WTC11 (cell line): Measurements from ENCODE around the gene DOK3.

Experiments
- ESRRA ChIP-seq: sonication (generic); formaldehyde crosslinking; IDR thresholded peaks from 2 replicates; pipeline ENCODE4 v1.8.1; 2022; ENCODE audit warnings: mild to moderate bottlenecking, missing genetic modification reagents, borderline replicate concordance
- ETV6 ChIP-seq: sonication (generic); formaldehyde crosslinking; IDR thresholded peaks from 2 replicates; pipeline ENCODE4 v1.8.1; 2022; ENCODE audit warnings: mild to moderate bottlenecking, missing genetic modification reagents
- GABPB1 ChIP-seq: sonication (generic); formaldehyde crosslinking; IDR thresholded peaks from 2 replicates; pipeline ENCODE4 v1.8.1; 2023; ENCODE audit warnings: mild to moderate bottlenecking, missing genetic modification reagents
- IRF2 ChIP-seq: sonication (generic); formaldehyde crosslinking; IDR thresholded peaks from 2 replicates; pipeline ENCODE4 v1.8.0; 2022; ENCODE audit warnings: low read depth, missing genetic modification reagents, borderline replicate concordance
- MYBL2 ChIP-seq: sonication (generic); formaldehyde crosslinking; IDR thresholded peaks from 2 replicates; pipeline ENCODE4 v1.8.1; 2023; ENCODE audit warnings: mild to moderate bottlenecking, moderate library complexity, missing genetic modification reagents
- NFYB ChIP-seq: sonication (generic); formaldehyde crosslinking; conservative IDR thresholded peaks from 2 replicates; pipeline ENCODE4 v1.8.0; 2022; ENCODE audit warnings: low read depth, missing genetic modification reagents
- NR2C2 ChIP-seq: sonication (generic); formaldehyde crosslinking; IDR thresholded peaks from 2 replicates; pipeline ENCODE4 v1.8.0; 2022; ENCODE audit warnings: mild to moderate bottlenecking, missing genetic modification reagents
- TEAD1 ChIP-seq: sonication (generic); formaldehyde crosslinking; IDR thresholded peaks from 2 replicates; pipeline ENCODE4 v1.8.0; 2022; ENCODE audit warnings: mild to moderate bottlenecking, missing genetic modification reagents
- ZNF281 ChIP-seq: sonication (generic); formaldehyde crosslinking; IDR thresholded peaks from 2 replicates; pipeline ENCODE4 v1.8.0; 2023; ENCODE audit warnings: mild to moderate bottlenecking, missing genetic modification reagents
- TF ChIP-seq, protein P1 (sequence below): fragments of 200-600 bp; IDR thresholded peaks from 2 replicates; pipeline ENCODE4 v1.8.0; 2022; ENCODE audit warnings: antibody characterized with exemption
- TF ChIP-seq, protein P2 (sequence below): sonication (generic); formaldehyde crosslinking; IDR thresholded peaks from 2 replicates; pipeline ENCODE4 v1.8.0; 2022; ENCODE audit warnings: mild to moderate bottlenecking, missing genetic modification reagents
- TF ChIP-seq, protein P3 (sequence below): sonication (generic); formaldehyde crosslinking; IDR thresholded peaks from 2 replicates; pipeline ENCODE4 v1.8.1; 2022; ENCODE audit warnings: mild to moderate bottlenecking, missing genetic modification reagents, moderate library complexity, borderline replicate concordance

DNA sequence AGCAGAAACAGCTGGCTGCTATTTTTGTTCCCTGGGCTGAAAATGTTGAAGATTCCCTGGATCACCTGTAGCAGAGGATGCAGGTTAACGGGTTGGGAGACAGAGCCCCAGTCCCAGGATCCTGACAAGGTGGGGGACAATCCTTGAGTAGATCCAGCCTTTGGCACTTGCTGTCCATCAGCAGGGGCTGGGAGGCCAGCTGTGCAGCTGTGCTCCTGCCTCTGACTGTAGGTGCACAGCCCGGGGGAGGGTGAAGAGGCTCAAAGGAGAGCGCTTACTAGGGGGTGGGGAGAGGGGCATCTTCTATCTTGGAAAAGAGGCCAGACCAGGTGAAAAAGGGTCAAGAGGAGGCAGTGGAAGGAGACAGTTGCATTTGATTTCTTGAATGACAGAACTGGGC is 10.6 kb upstream of the DOK3 start:
- TF ChIP-seq ETV6 (CRISPR knock-in tag) (no peak), GABPB1 (no peak), MYBL2 (CRISPR knock-in tag) (no peak), TEAD1 (CRISPR knock-in tag) (no peak), ESRRA (no peak), ZNF281 (CRISPR knock-in tag) (no peak), NR2C2 (CRISPR knock-in tag) (no peak), IRF2 (CRISPR knock-in tag) (no peak), NFYB (CRISPR knock-in tag) (no peak)
- TF ChIP-seq, protein P1, sequence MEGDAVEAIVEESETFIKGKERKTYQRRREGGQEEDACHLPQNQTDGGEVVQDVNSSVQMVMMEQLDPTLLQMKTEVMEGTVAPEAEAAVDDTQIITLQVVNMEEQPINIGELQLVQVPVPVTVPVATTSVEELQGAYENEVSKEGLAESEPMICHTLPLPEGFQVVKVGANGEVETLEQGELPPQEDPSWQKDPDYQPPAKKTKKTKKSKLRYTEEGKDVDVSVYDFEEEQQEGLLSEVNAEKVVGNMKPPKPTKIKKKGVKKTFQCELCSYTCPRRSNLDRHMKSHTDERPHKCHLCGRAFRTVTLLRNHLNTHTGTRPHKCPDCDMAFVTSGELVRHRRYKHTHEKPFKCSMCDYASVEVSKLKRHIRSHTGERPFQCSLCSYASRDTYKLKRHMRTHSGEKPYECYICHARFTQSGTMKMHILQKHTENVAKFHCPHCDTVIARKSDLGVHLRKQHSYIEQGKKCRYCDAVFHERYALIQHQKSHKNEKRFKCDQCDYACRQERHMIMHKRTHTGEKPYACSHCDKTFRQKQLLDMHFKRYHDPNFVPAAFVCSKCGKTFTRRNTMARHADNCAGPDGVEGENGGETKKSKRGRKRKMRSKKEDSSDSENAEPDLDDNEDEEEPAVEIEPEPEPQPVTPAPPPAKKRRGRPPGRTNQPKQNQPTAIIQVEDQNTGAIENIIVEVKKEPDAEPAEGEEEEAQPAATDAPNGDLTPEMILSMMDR, result no peak
- TF ChIP-seq, protein P2, sequence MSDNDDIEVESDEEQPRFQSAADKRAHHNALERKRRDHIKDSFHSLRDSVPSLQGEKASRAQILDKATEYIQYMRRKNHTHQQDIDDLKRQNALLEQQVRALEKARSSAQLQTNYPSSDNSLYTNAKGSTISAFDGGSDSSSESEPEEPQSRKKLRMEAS, result no peak
- TF ChIP-seq, protein P3, sequence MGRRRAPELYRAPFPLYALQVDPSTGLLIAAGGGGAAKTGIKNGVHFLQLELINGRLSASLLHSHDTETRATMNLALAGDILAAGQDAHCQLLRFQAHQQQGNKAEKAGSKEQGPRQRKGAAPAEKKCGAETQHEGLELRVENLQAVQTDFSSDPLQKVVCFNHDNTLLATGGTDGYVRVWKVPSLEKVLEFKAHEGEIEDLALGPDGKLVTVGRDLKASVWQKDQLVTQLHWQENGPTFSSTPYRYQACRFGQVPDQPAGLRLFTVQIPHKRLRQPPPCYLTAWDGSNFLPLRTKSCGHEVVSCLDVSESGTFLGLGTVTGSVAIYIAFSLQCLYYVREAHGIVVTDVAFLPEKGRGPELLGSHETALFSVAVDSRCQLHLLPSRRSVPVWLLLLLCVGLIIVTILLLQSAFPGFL, result no peak
